H9 (cell line): Measurements from ENCODE around the gene VPREB3. TPM values are rescaled to one million over a fixed set of nuclear protein-coding genes. Genes with fewer than 3 reads are reported as not detected.
A peak's percentile ranks its signal among the peaks of the same experiment; 100 is the strongest.

Source experiments
- DNase-seq: peaks from one replicate; pipeline ENCODE4 v3.0.0-alpha.2; 2017
- H2AFZ ChIP-seq: one replicate; pipeline ENCODE4 v1.6.1; 2013; ENCODE audit warnings: mild to moderate bottlenecking, low read length, control low read depth, moderate library complexity
- H2AK5ac ChIP-seq: 2 replicates; pipeline ENCODE4 v1.6.1; 2013; ENCODE audit warnings: low read length, control low read depth, mixed read lengths; ENCODE audit not compliant: insufficient read length
- H2BK120ac ChIP-seq: one replicate; pipeline ENCODE4 v1.6.1; 2013; ENCODE audit warnings: low read depth, mild to moderate bottlenecking, low read length, control low read depth, inconsistent platforms; ENCODE audit not compliant: poor library complexity, severe bottlenecking
- H2BK12ac ChIP-seq: 2 replicates; pipeline ENCODE4 v1.6.1; 2013; ENCODE audit warnings: low read length, control low read depth, mixed read lengths, low read depth; ENCODE audit not compliant: insufficient read length
- H2BK15ac ChIP-seq: 2 replicates; pipeline ENCODE4 v1.6.1; 2013; ENCODE audit warnings: low read depth, low read length, control low read depth
- H2BK20ac ChIP-seq: one replicate; pipeline ENCODE4 v1.6.1; 2013; ENCODE audit warnings: low read depth, mild to moderate bottlenecking, low read length, control low read depth, inconsistent platforms; ENCODE audit not compliant: poor library complexity, severe bottlenecking
- H2BK5ac ChIP-seq: 2 replicates; pipeline ENCODE4 v1.6.1; 2013; ENCODE audit warnings: low read length, control low read depth, mixed read lengths; ENCODE audit not compliant: insufficient read length
- H3K14ac ChIP-seq: 2 replicates; pipeline ENCODE4 v1.6.1; 2013; ENCODE audit warnings: low read length, control low read depth; ENCODE audit not compliant: insufficient read depth
- H3K18ac ChIP-seq: 2 replicates; pipeline ENCODE4 v1.6.1; 2013; ENCODE audit warnings: low read depth, mild to moderate bottlenecking, mixed read lengths, low read length, control low read depth; ENCODE audit not compliant: insufficient read length
- H3K23ac ChIP-seq: 2 replicates; pipeline ENCODE4 v1.6.1; 2013; ENCODE audit warnings: low read length, control low read depth, mixed read lengths, low read depth; ENCODE audit not compliant: insufficient read length
- H3K23me2 ChIP-seq: 2 replicates; pipeline ENCODE4 v1.6.1; 2013; ENCODE audit warnings: low read depth, mild to moderate bottlenecking, mixed read lengths, low read length, control low read depth; ENCODE audit not compliant: insufficient read length, poor library complexity, severe bottlenecking
- H3K27ac ChIP-seq: 2 replicates; pipeline ENCODE4 v1.5.1; 2013; ENCODE audit warnings: low read length, control low read depth, mixed read lengths, low read depth; ENCODE audit not compliant: insufficient read length
- H3K27me3 ChIP-seq: 2 replicates; pipeline ENCODE4 v1.6.1; 2013; ENCODE audit warnings: low read length, control low read depth, inconsistent platforms; ENCODE audit not compliant: insufficient read depth
- H3K4ac ChIP-seq: 2 replicates; pipeline ENCODE4 v1.6.1; 2013; ENCODE audit warnings: low read depth, mild to moderate bottlenecking, control low read depth, inconsistent platforms, low read length, moderate library complexity
- H3K4me1 ChIP-seq: 2 replicates; pipeline ENCODE4 v1.6.1; 2013; ENCODE audit warnings: low read length, control low read depth, inconsistent platforms; ENCODE audit not compliant: insufficient read depth
- H3K4me2 ChIP-seq: 2 replicates; pipeline ENCODE4 v1.6.1; 2013; ENCODE audit warnings: low read length, control low read depth, mixed read lengths; ENCODE audit not compliant: insufficient read length, insufficient read depth
- H3K56ac ChIP-seq: 2 replicates; pipeline ENCODE4 v1.6.1; 2013; ENCODE audit warnings: low read depth, mild to moderate bottlenecking, mixed read lengths, low read length, control low read depth; ENCODE audit not compliant: insufficient read length
- H3K79me1 ChIP-seq: 2 replicates; pipeline ENCODE4 v1.6.1; 2013; ENCODE audit warnings: low read depth, mild to moderate bottlenecking, moderate library complexity, low read length, control low read depth, inconsistent platforms; ENCODE audit not compliant: insufficient read depth, poor library complexity, severe bottlenecking
- H3K79me2 ChIP-seq: 2 replicates; pipeline ENCODE4 v1.6.1; 2013; ENCODE audit warnings: low read length, control low read depth, inconsistent platforms; ENCODE audit not compliant: insufficient read depth
- H3K9ac ChIP-seq: 2 replicates; pipeline ENCODE4 v1.6.1; 2013; ENCODE audit warnings: low read length, control low read depth, mixed read lengths; ENCODE audit not compliant: insufficient read length; ENCODE audit errors: extremely low read depth
- H3K9me3 ChIP-seq: one replicate; pipeline ENCODE4 v1.6.1; 2013; ENCODE audit warnings: low read depth, low read length, inconsistent platforms; ENCODE audit not compliant: control insufficient read depth
- H3T11ph ChIP-seq: one replicate; pipeline ENCODE4 v1.6.1; 2013; ENCODE audit warnings: mild to moderate bottlenecking, low read length, control low read depth, inconsistent platforms
- H4K20me1 ChIP-seq: one replicate; pipeline ENCODE4 v1.6.1; 2013; ENCODE audit not compliant: control insufficient read depth, insufficient read length, insufficient read depth
- H4K5ac ChIP-seq: 2 replicates; pipeline ENCODE4 v1.6.1; 2013; ENCODE audit warnings: low read depth, mild to moderate bottlenecking, mixed read lengths, low read length, control low read depth; ENCODE audit not compliant: insufficient read length
- H4K8ac ChIP-seq: replicated peaks from 2 replicates; pipeline ENCODE4 v1.6.1; 2013; ENCODE audit warnings: low read length, control low read depth, mixed read lengths, low read depth; ENCODE audit not compliant: insufficient read length
- H4K91ac ChIP-seq: 2 replicates; pipeline ENCODE4 v1.6.1; 2013; ENCODE audit warnings: low read depth, mild to moderate bottlenecking, moderate library complexity, mixed read lengths, low read length, control low read depth; ENCODE audit not compliant: insufficient read length
- H3K27ac Mint-ChIP-seq, 3 experiments: 2 replicates in 2 of 3; 3 replicates in 1 of 3; pipeline ENCODE4 v1.8.0; 2020 to 2021; ENCODE audit warnings: mixed read lengths in 3 of 3, mild to moderate bottlenecking in 1 of 3, moderate library complexity in 1 of 3
- H3K27me3 Mint-ChIP-seq: 2 replicates; pipeline ENCODE4 v1.8.0; 2021; ENCODE audit warnings: low read depth, mild to moderate bottlenecking, moderate library complexity, mixed read lengths
- H3K36me3 Mint-ChIP-seq, 3 experiments: 2 replicates in 2 of 3; 3 replicates in 1 of 3; pipeline ENCODE4 v1.8.0; 2020 to 2021; ENCODE audit warnings: low read depth in 3 of 3, mixed read lengths in 3 of 3; ENCODE audit not compliant: insufficient read depth in 1 of 3
- H3K4me1 Mint-ChIP-seq, 2 experiments: 2 replicates each; pipeline ENCODE4 v1.8.0; 2020; ENCODE audit warnings: mixed read lengths in 2 of 2
- H3K4me3 Mint-ChIP-seq, 2 experiments: 2 replicates in 1 of 2; 3 replicates in 1 of 2; pipeline ENCODE4 v1.8.0; 2020 to 2021; ENCODE audit warnings: mild to moderate bottlenecking in 2 of 2, mixed read lengths in 2 of 2, moderate library complexity in 1 of 2
- H3K9me3 Mint-ChIP-seq, 2 experiments: 2 replicates in 1 of 2; 3 replicates in 1 of 2; pipeline ENCODE4 v1.8.0; 2020; ENCODE audit warnings: mild to moderate bottlenecking in 2 of 2, mixed read lengths in 2 of 2, moderate library complexity in 1 of 2
- WGBS: extraction: QIAGEN DNeasy Blood & Tissue Kit; methylation state at CpG from one replicate; pipeline ENCODE4 v1.1.7; 2013; ENCODE audit warnings: missing lambda C conversion rate, low lambda C conversion rate, mixed read lengths; ENCODE audit not compliant: insufficient read length; ENCODE audit errors: extremely low coverage; 5-methylcytosine and 5-hydroxymethylcytosine counted together
- total RNA-seq: library from RNA; stranded (reverse); gene quantifications from 2 replicates; pipeline ENCODE4 v1.2.1, GENCODE V29; 2021
- TF ChIP-seq, protein P1 (sequence below): fragments of 200-600 bp; sonication (generic); conservative IDR thresholded peaks from 3 replicates; pipeline ENCODE4 v1.8.0; 2021; ENCODE audit warnings: antibody characterized with exemption, mild to moderate bottlenecking

Gene VPREB3
- total RNA-seq, 1 experiment from 2014 or later: 0.50 TPM

DNA sequence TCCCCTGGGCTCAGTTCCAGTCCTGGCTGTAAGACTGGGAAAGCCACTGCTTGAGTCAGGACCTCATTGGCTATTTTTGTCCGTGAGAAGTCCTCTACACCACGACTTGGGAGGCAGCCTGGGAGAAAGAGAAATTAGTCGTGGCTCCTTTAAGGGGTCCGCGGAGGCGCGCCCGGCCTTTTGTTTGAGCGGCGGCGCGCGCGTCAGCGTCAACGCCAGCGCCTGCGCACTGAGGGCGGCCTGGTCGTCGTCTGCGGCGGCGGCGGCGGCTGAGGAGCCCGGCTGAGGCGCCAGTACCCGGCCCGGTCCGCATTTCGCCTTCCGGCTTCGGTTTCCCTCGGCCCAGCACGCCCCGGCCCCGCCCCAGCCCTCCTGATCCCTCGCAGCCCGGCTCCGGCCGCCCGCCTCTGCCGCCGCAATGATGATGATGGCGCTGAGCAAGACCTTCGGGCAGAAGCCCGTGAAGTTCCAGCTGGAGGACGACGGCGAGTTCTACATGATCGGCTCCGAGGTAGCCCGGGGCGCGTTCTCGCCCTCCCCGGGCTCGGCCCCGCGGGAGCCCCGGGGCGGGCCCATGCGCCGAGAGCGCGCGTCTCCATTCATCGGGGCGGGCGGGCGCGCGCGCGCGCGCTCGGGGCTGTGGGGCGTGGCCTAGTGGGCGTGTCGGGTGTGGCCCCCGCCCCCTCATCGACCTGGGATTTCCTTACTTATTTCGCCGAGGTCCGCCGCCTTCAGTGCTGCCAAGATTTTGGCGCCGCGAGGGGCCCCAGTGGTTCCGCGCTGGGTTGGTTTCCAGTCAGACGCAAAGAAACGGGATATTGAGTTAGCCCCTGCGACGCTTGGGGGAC lies 32.8 kb upstream of the VPREB3 start, which contains the start of gene SMARCB1:
Gene SMARCB1, plus strand, starts transcription at position 215 of the 848 bp plus-strand sequence. Its CDS starts 204 bp downstream, at position 419.
- WGBS: no CpG with 5 or more reads among the region's 97 CpGs
- Histone ChIP-seq H3K56ac (no peak within 1 kb of the TSS), H3K79me1 (no peaks in the 10 kb centered on the region), H2AK5ac (no peak within 1 kb of the TSS), H3K23me2 (peaks cover 2% of the 10 kb centered on the region), H4K8ac (no peak within 1 kb of the TSS), H2BK120ac (no peak within 1 kb of the TSS), H3K4me1 (peaks cover 2% of the 10 kb centered on the region; the same call in 1 of the 2 replicates), H3K27ac (peak within 1 kb of the TSS; percentile 54), H3T11ph (no peak within 1 kb of the TSS), H2BK15ac (no peak within 1 kb of the TSS), H4K20me1 (no peaks in the 10 kb centered on the region), H3K27me3 (no peaks in the 10 kb centered on the region), H2BK20ac (no peak within 1 kb of the TSS), H3K4ac (no peak within 1 kb of the TSS; the same call in 1 of the 2 replicates), H2BK5ac (no peak within 1 kb of the TSS), H3K9me3 (no peaks in the 10 kb centered on the region), H3K4me2 (peak within 1 kb of the TSS; percentile 70), H3K18ac (peak within 1 kb of the TSS; percentile 99), H4K5ac (no peak within 1 kb of the TSS), H3K9ac (peak within 1 kb of the TSS; percentile 94), H3K14ac (peak within 1 kb of the TSS; percentile 99), H2AFZ (peak within 1 kb of the TSS; percentile 7), H4K91ac (no peak within 1 kb of the TSS), H2BK12ac (peak within 1 kb of the TSS; percentile 9), H3K79me2 (peaks cover 16% of the 10 kb centered on the region; the same call in 1 of the 2 replicates), H3K23ac (no peak within 1 kb of the TSS)
- peak within 1 kb of the TSS; percentile 88 to 95 for H3K4me3 Mint-ChIP-seq
- no peaks in the 10 kb centered on the region for H3K27me3 Mint-ChIP-seq
- H3K4me1 Mint-ChIP-seq: peaks cover 22 to 30% of the 10 kb centered on the region in 2 experiments
- no peaks in the 10 kb centered on the region for H3K9me3 Mint-ChIP-seq
- H3K27ac Mint-ChIP-seq: peak within 1 kb of the TSS; percentile 88 to 96 (median 96); a peak in 6 of 7 replicates
- TF ChIP-seq, protein P1, sequence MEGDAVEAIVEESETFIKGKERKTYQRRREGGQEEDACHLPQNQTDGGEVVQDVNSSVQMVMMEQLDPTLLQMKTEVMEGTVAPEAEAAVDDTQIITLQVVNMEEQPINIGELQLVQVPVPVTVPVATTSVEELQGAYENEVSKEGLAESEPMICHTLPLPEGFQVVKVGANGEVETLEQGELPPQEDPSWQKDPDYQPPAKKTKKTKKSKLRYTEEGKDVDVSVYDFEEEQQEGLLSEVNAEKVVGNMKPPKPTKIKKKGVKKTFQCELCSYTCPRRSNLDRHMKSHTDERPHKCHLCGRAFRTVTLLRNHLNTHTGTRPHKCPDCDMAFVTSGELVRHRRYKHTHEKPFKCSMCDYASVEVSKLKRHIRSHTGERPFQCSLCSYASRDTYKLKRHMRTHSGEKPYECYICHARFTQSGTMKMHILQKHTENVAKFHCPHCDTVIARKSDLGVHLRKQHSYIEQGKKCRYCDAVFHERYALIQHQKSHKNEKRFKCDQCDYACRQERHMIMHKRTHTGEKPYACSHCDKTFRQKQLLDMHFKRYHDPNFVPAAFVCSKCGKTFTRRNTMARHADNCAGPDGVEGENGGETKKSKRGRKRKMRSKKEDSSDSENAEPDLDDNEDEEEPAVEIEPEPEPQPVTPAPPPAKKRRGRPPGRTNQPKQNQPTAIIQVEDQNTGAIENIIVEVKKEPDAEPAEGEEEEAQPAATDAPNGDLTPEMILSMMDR: 0 out of 3 replicates have a peak, but pooled peaks have one; percentile 10
- peaks cover 0 to 11% (median 10%) of the 10 kb centered on the region in 3 experiments; a peak in 5 of 7 replicates for H3K36me3 Mint-ChIP-seq
- DNase-seq: peak; percentile 84
